K562 (cell line): ENCODE data around the gene CAPN5. TPM values are rescaled to one million over a fixed set of nuclear protein-coding genes. Genes with fewer than 3 reads are reported as not detected.

Experiments used
- C11orf30 ChIP-seq: fragments of 450-650 bp; IDR thresholded peaks from 2 replicates; pipeline ENCODE4 v1.6.1; 2016; ENCODE audit warnings: low read depth, mild to moderate bottlenecking
- EGR1 ChIP-seq: fragments of 450-650 bp; conservative IDR thresholded peaks from 2 replicates; pipeline ENCODE4 v1.6.1; 2017; ENCODE audit warnings: mild to moderate bottlenecking
- HDAC1 ChIP-seq, 2 experiments: fragments of 450-650 bp; IDR thresholded peaks; 2 replicates each; pipeline ENCODE4 v1.6.1; 2016 to 2017; ENCODE audit warnings: inconsistent platforms in 1 of 2, mild to moderate bottlenecking in 1 of 2, moderate library complexity in 1 of 2
- PRMT5 ChIP-seq: sonication (generic); formaldehyde crosslinking; IDR thresholded peaks from 2 replicates; pipeline ENCODE4 v1.5.0; 2020; ENCODE audit warnings: missing genetic modification reagents
- SMAD2 ChIP-seq: fragments of 150-350 bp; IDR thresholded peaks from 2 replicates; pipeline ENCODE4 v1.6.1; 2014; ENCODE audit warnings: low read depth, mild to moderate bottlenecking, low read length
- ZBTB7A ChIP-seq: IDR thresholded peaks from 2 replicates; pipeline ENCODE4 v1.6.1; 2011; ENCODE audit warnings: low read depth, mild to moderate bottlenecking, low read length, moderate library complexity, borderline replicate concordance; ENCODE audit not compliant: control insufficient read depth
- ZKSCAN3 ChIP-seq: fragments of 250-450 bp; sonication (Bioruptor Pico); IDR thresholded peaks from 2 replicates; pipeline ENCODE4 v1.4.0; 2020
- ZNF212 ChIP-seq: fragments of 450-650 bp; formaldehyde crosslinking; IDR thresholded peaks from 2 replicates; pipeline ENCODE4 v1.4.0; 2020; ENCODE audit warnings: mild to moderate bottlenecking
- ZNF79 ChIP-seq: fragments of 250-450 bp; sonication (Bioruptor Pico); IDR thresholded peaks from 2 replicates; pipeline ENCODE4 v1.4.0; 2020; ENCODE audit warnings: low read depth, mild to moderate bottlenecking, moderate library complexity
- ZSCAN32 ChIP-seq: fragments of 450-650 bp; formaldehyde crosslinking; IDR thresholded peaks from 2 replicates; pipeline ENCODE4 v1.4.0; 2020; ENCODE audit warnings: mild to moderate bottlenecking, moderate library complexity
- polyA plus RNA-seq, 8 experiments: library from polyadenylated mRNA; depleted of rRNA in 4 of 8; stranded (reverse) in 5 of 8; unstranded in 3 of 8; fragments of >200 nt; fragmentation: Nextera tagmentation in 2 of 8; fragmentation: Illumina TruSeq in 1 of 8; extraction: Ambion mirVana in 2 of 8; extraction: Trizol in 1 of 8; gene quantifications; 2 replicates each; pipeline versions ENCODE4 v1.2.1 to v1.2.3, GENCODE V29; 2011 to 2014; ENCODE audit warnings: inconsistent platforms in 1 of 8, missing spikeins in 1 of 8
- total RNA-seq, 7 experiments: library from RNA; depleted of rRNA in 6 of 7; stranded (reverse); fragments of >200 nt in 6 of 7; fragmentation: Illumina TruSeq in 2 of 7; extraction: Trizol in 2 of 7; gene quantifications; 2 replicates each; pipeline versions ENCODE4 v1.2.1 to v1.2.3, GENCODE V29; 2011 to 2021; ENCODE audit warnings: low replicate concordance in 1 of 7
- TF ChIP-seq, protein P1 (sequence below), 2 experiments: fragments of 450-650 bp; conservative IDR thresholded peaks; 2 replicates each; pipeline ENCODE4 v1.6.1; 2017; ENCODE audit warnings: mild to moderate bottlenecking in 2 of 2, moderate library complexity in 2 of 2
- TF ChIP-seq, protein P2 (sequence below): fragments of 450-650 bp; IDR thresholded peaks from 2 replicates; pipeline ENCODE4 v1.6.1; 2016; ENCODE audit warnings: missing biosample characterization, missing genetic modification characterization
- TF ChIP-seq, protein P3 (sequence below), 2 experiments: IDR thresholded peaks in 1 of 2; conservative IDR thresholded peaks in 1 of 2; 2 replicates each; pipeline ENCODE4 v1.6.1; 2016; ENCODE audit warnings: low read depth in 2 of 2, mild to moderate bottlenecking in 1 of 2, missing compliant biosample characterization in 1 of 2, missing genetic modification characterization in 1 of 2, moderate library complexity in 1 of 2
- TF ChIP-seq, protein P4 (sequence below): fragments of 450-650 bp; IDR thresholded peaks from 2 replicates; pipeline ENCODE4 v1.6.1; 2016; ENCODE audit warnings: mild to moderate bottlenecking
- TF ChIP-seq, protein P5 (sequence below): sonication (generic); formaldehyde crosslinking; IDR thresholded peaks from 2 replicates; pipeline ENCODE4 v1.8.1; 2023; ENCODE audit warnings: mild to moderate bottlenecking, missing genetic modification reagents

CAPN5 gene
- total and polyA plus RNA-seq, 9 of the 15 experiments (the other 6 are each of a cell fraction or from before 2014, with no cell fraction given) = 0.04 to 0.44 (median 0.14) TPM; not detected in 2

DNA sequence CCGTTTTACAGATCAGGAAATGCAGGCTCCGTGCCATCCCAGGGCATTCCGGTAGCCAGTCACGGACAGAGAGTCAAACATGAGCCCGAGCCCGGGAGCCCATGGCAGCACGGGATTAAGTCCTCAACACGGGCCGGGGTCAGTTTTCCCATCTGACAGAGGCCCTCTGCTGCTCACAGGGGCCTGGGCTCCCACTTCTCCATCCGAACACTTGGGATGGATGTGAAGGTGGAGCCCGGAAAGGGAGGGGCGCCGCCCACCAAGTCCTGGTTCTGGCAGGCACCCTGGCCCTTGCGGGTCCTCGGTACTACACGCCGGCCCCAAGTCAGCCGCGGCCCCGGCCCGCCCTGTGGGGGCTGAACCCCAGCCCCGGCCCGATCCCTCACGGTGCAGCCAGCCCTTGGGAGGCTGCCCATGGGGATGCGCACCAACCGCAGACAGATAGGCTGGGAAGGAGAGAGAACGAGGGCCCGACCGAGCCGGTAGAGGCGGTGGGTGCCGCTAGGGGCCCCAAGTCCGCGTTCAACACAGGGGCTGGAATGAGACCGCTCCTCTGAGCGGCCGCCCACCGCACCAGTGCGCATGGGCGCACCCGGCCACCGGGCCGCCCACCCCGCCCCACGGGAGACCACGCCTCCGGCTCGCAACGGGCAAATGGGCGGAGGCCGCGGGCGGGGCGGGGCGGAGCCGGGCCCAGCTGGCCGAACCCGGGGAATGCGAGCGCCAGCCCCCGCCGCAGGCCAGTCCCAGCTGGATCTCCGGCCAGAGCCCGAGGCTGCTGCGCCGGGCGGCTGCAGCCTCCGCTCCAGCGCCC, at the start of gene CAPN5 (continued):
- TF ChIP-seq, protein P1, sequence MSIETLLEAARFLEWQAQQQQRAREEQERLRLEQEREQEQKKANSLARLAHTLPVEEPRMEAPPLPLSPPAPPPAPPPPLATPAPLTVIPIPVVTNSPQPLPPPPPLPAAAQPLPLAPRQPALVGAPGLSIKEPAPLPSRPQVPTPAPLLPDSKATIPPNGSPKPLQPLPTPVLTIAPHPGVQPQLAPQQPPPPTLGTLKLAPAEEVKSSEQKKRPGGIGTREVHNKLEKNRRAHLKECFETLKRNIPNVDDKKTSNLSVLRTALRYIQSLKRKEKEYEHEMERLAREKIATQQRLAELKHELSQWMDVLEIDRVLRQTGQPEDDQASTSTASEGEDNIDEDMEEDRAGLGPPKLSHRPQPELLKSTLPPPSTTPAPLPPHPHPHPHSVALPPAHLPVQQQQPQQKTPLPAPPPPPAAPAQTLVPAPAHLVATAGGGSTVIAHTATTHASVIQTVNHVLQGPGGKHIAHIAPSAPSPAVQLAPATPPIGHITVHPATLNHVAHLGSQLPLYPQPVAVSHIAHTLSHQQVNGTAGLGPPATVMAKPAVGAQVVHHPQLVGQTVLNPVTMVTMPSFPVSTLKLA (conservative IDR thresholded peaks at IDR 0.05) = no peak
- peak; percentile 54; the same call in 1 of the 2 replicates for TF ChIP-seq ZBTB7A
- no peak for TF ChIP-seq C11orf30
- TF ChIP-seq PRMT5 (CRISPR knock-in tag) = no peak
- TF ChIP-seq, protein P2, sequence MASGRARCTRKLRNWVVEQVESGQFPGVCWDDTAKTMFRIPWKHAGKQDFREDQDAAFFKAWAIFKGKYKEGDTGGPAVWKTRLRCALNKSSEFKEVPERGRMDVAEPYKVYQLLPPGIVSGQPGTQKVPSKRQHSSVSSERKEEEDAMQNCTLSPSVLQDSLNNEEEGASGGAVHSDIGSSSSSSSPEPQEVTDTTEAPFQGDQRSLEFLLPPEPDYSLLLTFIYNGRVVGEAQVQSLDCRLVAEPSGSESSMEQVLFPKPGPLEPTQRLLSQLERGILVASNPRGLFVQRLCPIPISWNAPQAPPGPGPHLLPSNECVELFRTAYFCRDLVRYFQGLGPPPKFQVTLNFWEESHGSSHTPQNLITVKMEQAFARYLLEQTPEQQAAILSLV (tag) = no peak
- no peak for TF ChIP-seq HDAC1 (IDR thresholded peaks at IDR 0.05)
- TF ChIP-seq ZSCAN32 (CRISPR knock-in tag) = no peak
- no peak for TF ChIP-seq EGR1
- TF ChIP-seq, protein P3, sequence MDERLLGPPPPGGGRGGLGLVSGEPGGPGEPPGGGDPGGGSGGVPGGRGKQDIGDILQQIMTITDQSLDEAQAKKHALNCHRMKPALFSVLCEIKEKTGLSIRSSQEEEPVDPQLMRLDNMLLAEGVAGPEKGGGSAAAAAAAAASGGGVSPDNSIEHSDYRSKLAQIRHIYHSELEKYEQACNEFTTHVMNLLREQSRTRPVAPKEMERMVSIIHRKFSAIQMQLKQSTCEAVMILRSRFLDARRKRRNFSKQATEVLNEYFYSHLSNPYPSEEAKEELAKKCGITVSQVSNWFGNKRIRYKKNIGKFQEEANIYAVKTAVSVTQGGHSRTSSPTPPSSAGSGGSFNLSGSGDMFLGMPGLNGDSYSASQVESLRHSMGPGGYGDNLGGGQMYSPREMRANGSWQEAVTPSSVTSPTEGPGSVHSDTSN (CRISPR knock-in tag; IDR thresholded peaks at IDR 0.05; ENCODE audit: low read depth) = no peak
- TF ChIP-seq, protein P3 (tag; conservative IDR thresholded peaks at IDR 0.05; ENCODE audit: low read depth) = no peak
- no peak for TF ChIP-seq ZKSCAN3
- no peak for TF ChIP-seq ZNF79 (CRISPR knock-in tag)
- TF ChIP-seq, protein P4, sequence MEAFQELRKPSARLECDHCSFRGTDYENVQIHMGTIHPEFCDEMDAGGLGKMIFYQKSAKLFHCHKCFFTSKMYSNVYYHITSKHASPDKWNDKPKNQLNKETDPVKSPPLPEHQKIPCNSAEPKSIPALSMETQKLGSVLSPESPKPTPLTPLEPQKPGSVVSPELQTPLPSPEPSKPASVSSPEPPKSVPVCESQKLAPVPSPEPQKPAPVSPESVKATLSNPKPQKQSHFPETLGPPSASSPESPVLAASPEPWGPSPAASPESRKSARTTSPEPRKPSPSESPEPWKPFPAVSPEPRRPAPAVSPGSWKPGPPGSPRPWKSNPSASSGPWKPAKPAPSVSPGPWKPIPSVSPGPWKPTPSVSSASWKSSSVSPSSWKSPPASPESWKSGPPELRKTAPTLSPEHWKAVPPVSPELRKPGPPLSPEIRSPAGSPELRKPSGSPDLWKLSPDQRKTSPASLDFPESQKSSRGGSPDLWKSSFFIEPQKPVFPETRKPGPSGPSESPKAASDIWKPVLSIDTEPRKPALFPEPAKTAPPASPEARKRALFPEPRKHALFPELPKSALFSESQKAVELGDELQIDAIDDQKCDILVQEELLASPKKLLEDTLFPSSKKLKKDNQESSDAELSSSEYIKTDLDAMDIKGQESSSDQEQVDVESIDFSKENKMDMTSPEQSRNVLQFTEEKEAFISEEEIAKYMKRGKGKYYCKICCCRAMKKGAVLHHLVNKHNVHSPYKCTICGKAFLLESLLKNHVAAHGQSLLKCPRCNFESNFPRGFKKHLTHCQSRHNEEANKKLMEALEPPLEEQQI = no peak
- TF ChIP-seq ZNF212 (CRISPR knock-in tag) = no peak
- TF ChIP-seq, protein P5, sequence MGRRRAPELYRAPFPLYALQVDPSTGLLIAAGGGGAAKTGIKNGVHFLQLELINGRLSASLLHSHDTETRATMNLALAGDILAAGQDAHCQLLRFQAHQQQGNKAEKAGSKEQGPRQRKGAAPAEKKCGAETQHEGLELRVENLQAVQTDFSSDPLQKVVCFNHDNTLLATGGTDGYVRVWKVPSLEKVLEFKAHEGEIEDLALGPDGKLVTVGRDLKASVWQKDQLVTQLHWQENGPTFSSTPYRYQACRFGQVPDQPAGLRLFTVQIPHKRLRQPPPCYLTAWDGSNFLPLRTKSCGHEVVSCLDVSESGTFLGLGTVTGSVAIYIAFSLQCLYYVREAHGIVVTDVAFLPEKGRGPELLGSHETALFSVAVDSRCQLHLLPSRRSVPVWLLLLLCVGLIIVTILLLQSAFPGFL = no peak
- TF ChIP-seq SMAD2 = no peak
